GM23248 (cell line): Measurements from ENCODE around the gene ZNF48.

Source experiments
- EZH2 ChIP-seq: fragments of 200-600 bp; sonication (generic); IDR thresholded peaks from 2 replicates; pipeline ENCODE4 v1.6.1; 2018; ENCODE audit warnings: antibody characterized with exemption, mild to moderate bottlenecking; ENCODE audit not compliant: insufficient read depth, poor library complexity, severe bottlenecking
- EZH2phosphoT487 ChIP-seq: fragments of 200-600 bp; sonication (generic); IDR thresholded peaks from 2 replicates; pipeline ENCODE4 v1.6.1; 2018; ENCODE audit warnings: antibody characterized with exemption, moderate library complexity, mild to moderate bottlenecking, low read depth; ENCODE audit not compliant: insufficient read depth

DNA sequence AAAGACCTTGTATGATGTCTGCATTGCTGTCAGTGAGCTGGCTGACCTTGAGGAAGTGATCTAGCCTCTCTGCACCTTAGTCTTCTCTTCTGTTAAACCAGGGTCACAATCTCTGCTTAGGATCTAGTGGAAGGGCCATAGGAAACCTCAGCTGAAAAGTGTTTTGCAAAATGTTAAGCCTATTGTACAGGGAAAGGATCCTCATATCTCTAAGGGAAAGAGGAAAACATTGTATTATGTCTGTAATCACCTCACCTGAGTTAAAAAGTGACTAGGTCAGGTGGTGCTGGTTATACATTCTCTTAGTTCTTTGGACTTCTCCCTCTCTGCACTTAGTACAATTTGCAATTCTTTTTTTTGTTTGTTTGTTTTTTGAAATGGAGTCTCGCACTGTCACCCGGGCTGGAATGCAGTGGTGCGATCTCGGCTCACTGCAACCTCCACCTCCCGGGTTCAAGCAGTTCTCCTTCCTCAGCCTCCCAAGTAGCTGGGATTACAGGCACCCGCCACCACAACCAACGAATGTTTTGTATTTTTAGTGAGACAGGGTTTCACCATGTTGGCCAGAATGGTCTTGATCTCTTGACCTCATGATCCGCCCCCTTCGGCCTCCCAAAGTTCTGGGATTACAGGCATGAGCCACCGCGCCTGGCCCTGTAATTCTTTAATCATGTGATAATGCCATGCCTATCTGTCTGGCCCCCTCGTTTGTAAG, 52.4 kb downstream of the ZNF48 start:
- TF ChIP-seq EZH2 (no peak), EZH2phosphoT487 (no peak)
